Liver (tissue), 9 donors: ENCODE measurements around the gene SGMS1. TPM values are rescaled to one million over a fixed set of nuclear protein-coding genes. Genes with fewer than 3 reads are reported as not detected.

ENCODE experiments used
- DNase-seq: peaks from one replicate; pipeline ENCODE4 v3.0.0-alpha.2; 2017; ENCODE audit warnings: low spot score
- H3K27ac ChIP-seq, 2 donors: one replicate each; pipeline ENCODE4 v1.7.0; 2013; ENCODE audit warnings: inconsistent platforms in 2 of 2, low read length in 2 of 2, control low read depth in 1 of 2, low read depth in 1 of 2, mild to moderate bottlenecking in 1 of 2
- H3K27me3 ChIP-seq, 4 donors: one replicate each; pipeline versions ENCODE4 v1.6.1 to v1.7.0; 2013; ENCODE audit warnings: low read length in 3 of 4, inconsistent platforms in 1 of 4, mild to moderate bottlenecking in 1 of 4, moderate library complexity in 1 of 4; ENCODE audit not compliant: control insufficient read depth in 4 of 4, insufficient read depth in 4 of 4
- H3K36me3 ChIP-seq, 4 donors: one replicate each; pipeline versions ENCODE4 v1.6.1 to v1.7.0; 2013; ENCODE audit warnings: low read length in 3 of 4, mild to moderate bottlenecking in 3 of 4, low read depth in 1 of 4, moderate library complexity in 1 of 4; ENCODE audit not compliant: control insufficient read depth in 4 of 4, insufficient read depth in 3 of 4
- H3K4me1 ChIP-seq, 4 donors: one replicate each; pipeline versions ENCODE4 v1.6.1 to v1.7.0; 2013; ENCODE audit warnings: low read length in 3 of 4, mild to moderate bottlenecking in 3 of 4, moderate library complexity in 1 of 4; ENCODE audit not compliant: control insufficient read depth in 4 of 4, insufficient read depth in 4 of 4
- H3K4me3 ChIP-seq, 3 donors: one replicate each; pipeline versions ENCODE4 v1.6.1 to v1.7.0; 2013; ENCODE audit warnings: low read length in 3 of 3, control low read depth in 1 of 3, low read depth in 1 of 3, mild to moderate bottlenecking in 1 of 3
- H3K9ac ChIP-seq, 2 donors: one replicate each; pipeline ENCODE4 v1.7.0; 2013; ENCODE audit warnings: low read length in 2 of 2, mild to moderate bottlenecking in 2 of 2, moderate library complexity in 2 of 2, control low read depth in 1 of 2, low read depth in 1 of 2
- H3K9me3 ChIP-seq, 4 donors: one replicate each; pipeline versions ENCODE4 v1.6.1 to v1.7.0; 2013; ENCODE audit warnings: low read length in 3 of 4; ENCODE audit not compliant: control insufficient read depth in 4 of 4
- ATF3 ChIP-seq: IDR thresholded peaks from 2 replicates; pipeline ENCODE4 v1.6.1; 2016; ENCODE audit warnings: antibody characterized with exemption
- EGR1 ChIP-seq, 2 donors: IDR thresholded peaks; 2 replicates each; pipeline ENCODE4 v1.6.1; 2016 to 2018; ENCODE audit warnings: antibody characterized with exemption in 2 of 2, low read depth in 2 of 2
- FOXA1 ChIP-seq: IDR thresholded peaks from 2 replicates; pipeline ENCODE4 v1.6.1; 2016; ENCODE audit warnings: antibody characterized with exemption
- FOXA2 ChIP-seq: IDR thresholded peaks from 2 replicates; pipeline ENCODE4 v1.6.1; 2016; ENCODE audit warnings: antibody characterized with exemption
- GABPA ChIP-seq, 2 donors: IDR thresholded peaks in 1 of 2; conservative IDR thresholded peaks in 1 of 2; 2 replicates each; pipeline ENCODE4 v1.6.1; 2016; ENCODE audit warnings: antibody characterized with exemption in 2 of 2, mild to moderate bottlenecking in 1 of 2, moderate library complexity in 1 of 2
- HNF4A ChIP-seq, 2 donors: conservative IDR thresholded peaks; 2 replicates each; pipeline ENCODE4 v1.6.1; 2016; ENCODE audit warnings: antibody characterized with exemption in 2 of 2, mild to moderate bottlenecking in 2 of 2
- HNF4G ChIP-seq: IDR thresholded peaks from 2 replicates; pipeline ENCODE4 v1.6.1; 2016; ENCODE audit warnings: antibody characterized with exemption
- NR2F2 ChIP-seq: IDR thresholded peaks from 2 replicates; pipeline ENCODE4 v1.6.1; 2016; ENCODE audit warnings: antibody characterized with exemption
- RAD21 ChIP-seq, 2 donors: IDR thresholded peaks; 2 replicates each; pipeline ENCODE4 v1.6.1; 2016; ENCODE audit warnings: antibody characterized with exemption in 2 of 2, mild to moderate bottlenecking in 2 of 2
- REST ChIP-seq: IDR thresholded peaks from 2 replicates; pipeline ENCODE4 v1.6.1; 2016; ENCODE audit warnings: antibody characterized with exemption, mild to moderate bottlenecking
- RXRA ChIP-seq, 2 donors: IDR thresholded peaks; 2 replicates each; pipeline ENCODE4 v1.6.1; 2017 to 2018; ENCODE audit warnings: antibody characterized with exemption in 2 of 2, mild to moderate bottlenecking in 1 of 2
- SP1 ChIP-seq: IDR thresholded peaks from 2 replicates; pipeline ENCODE4 v1.6.1; 2018; ENCODE audit warnings: antibody characterized with exemption, mild to moderate bottlenecking
- TAF1 ChIP-seq: conservative IDR thresholded peaks from 2 replicates; pipeline ENCODE4 v1.6.1; 2016; ENCODE audit warnings: antibody characterized with exemption, mild to moderate bottlenecking
- WGBS: extraction: QIAGEN DNeasy Blood & Tissue Kit; methylation state at CpG from one replicate; pipeline ENCODE4 v1.1.7; 2013; 5-methylcytosine and 5-hydroxymethylcytosine counted together
- polyA plus RNA-seq, 2 donors: library from polyadenylated mRNA; stranded (reverse) in 1 of 2; unstranded in 1 of 2; fragments of 200-250 nt in 1 of 2; fragments of >200 nt in 1 of 2; fragmentation: Nextera tagmentation in 1 of 2; extraction: Ambion mirVana in 1 of 2; gene quantifications; one replicate each; pipeline versions ENCODE4 v1.2.1 to v1.2.3, GENCODE V29; 2013 to 2015
- total RNA-seq, 2 donors: library from RNA; depleted of rRNA; stranded (reverse); fragments of >200 nt; gene quantifications; one replicate each; pipeline ENCODE4 v1.2.3, GENCODE V29; 2014
- TF ChIP-seq, protein P1 (sequence below): fragments of 150-350 bp; IDR thresholded peaks from 2 replicates; pipeline ENCODE4 v1.5.1; 2017; ENCODE audit warnings: improper control_type of control experiment, low read depth, low read length; ENCODE audit not compliant: missing input control
- TF ChIP-seq, protein P2 (sequence below): IDR thresholded peaks from 2 replicates; pipeline ENCODE4 v1.6.1; 2016; ENCODE audit warnings: antibody characterized with exemption
- TF ChIP-seq, protein P3 (sequence below): IDR thresholded peaks from 2 replicates; pipeline ENCODE4 v1.6.1; 2016; ENCODE audit warnings: antibody characterized with exemption
- donor health status: healthy.
- donor health status: healthy.
- donor health status: healthy.
- donor health status: healthy.
- donor health status: healthy.

SGMS1 gene
- total and polyA plus RNA-seq, 4 donors: 6.8 to 98.2 (median 21.1) TPM

DNA sequence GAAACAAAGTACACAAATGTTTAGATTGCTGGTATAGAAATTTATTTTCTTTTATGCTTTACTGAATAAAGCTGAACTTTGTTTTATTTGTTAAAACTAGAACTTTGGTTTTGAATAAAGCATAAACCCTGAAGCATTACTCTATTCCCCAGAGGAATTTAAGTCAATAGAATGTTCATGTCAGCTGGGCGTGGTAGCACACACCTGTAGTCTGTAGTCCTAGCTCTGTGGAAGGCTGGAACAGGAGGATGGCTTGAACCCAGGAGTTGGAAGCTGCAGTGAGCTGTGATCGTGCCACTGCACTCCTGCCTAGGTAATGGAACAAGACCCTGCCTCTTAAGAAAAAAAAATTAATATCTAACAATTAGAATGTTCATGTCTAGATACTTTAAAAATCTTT lies 233.5 kb downstream of the SGMS1 start:
- peak overlapping the region; percentile 24 to 35 for H3K27ac ChIP-seq
- H3K9ac ChIP-seq: no peak overlapping the region
- H3K36me3 ChIP-seq: no peaks in the 10 kb centered on the region
- H3K4me1 ChIP-seq: peaks cover 15 to 75% (median 51%) of the 10 kb centered on the region in 4 donors
- no peaks in the 10 kb centered on the region for H3K27me3 ChIP-seq
- 58% methylated on average over 2 of the region's 2 CpGs for WGBS
- H3K4me3 ChIP-seq: no peak overlapping the region
- TF ChIP-seq SP1: no peak
- no peak for TF ChIP-seq TAF1
- TF ChIP-seq, protein P1, sequence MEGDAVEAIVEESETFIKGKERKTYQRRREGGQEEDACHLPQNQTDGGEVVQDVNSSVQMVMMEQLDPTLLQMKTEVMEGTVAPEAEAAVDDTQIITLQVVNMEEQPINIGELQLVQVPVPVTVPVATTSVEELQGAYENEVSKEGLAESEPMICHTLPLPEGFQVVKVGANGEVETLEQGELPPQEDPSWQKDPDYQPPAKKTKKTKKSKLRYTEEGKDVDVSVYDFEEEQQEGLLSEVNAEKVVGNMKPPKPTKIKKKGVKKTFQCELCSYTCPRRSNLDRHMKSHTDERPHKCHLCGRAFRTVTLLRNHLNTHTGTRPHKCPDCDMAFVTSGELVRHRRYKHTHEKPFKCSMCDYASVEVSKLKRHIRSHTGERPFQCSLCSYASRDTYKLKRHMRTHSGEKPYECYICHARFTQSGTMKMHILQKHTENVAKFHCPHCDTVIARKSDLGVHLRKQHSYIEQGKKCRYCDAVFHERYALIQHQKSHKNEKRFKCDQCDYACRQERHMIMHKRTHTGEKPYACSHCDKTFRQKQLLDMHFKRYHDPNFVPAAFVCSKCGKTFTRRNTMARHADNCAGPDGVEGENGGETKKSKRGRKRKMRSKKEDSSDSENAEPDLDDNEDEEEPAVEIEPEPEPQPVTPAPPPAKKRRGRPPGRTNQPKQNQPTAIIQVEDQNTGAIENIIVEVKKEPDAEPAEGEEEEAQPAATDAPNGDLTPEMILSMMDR: no peak
- no peak for TF ChIP-seq HNF4A (conservative IDR thresholded peaks at IDR 0.05)
- no peak for TF ChIP-seq RXRA (IDR thresholded peaks at IDR 0.05)
- TF ChIP-seq REST: no peak
- TF ChIP-seq, protein P2, sequence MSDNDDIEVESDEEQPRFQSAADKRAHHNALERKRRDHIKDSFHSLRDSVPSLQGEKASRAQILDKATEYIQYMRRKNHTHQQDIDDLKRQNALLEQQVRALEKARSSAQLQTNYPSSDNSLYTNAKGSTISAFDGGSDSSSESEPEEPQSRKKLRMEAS: no peak
- TF ChIP-seq GABPA (IDR thresholded peaks at IDR 0.05 in 1 of 2, conservative IDR thresholded peaks at IDR 0.05 in 1 of 2): no peak
- TF ChIP-seq NR2F2: no peak
- no peak for TF ChIP-seq RAD21 (IDR thresholded peaks at IDR 0.05)
- no peak for TF ChIP-seq ATF3
- no peak for TF ChIP-seq FOXA1
- no peak for TF ChIP-seq HNF4G
- TF ChIP-seq EGR1 (IDR thresholded peaks at IDR 0.05; ENCODE audit: low read depth in 2 of 2): no peak
- no peak for TF ChIP-seq FOXA2
- TF ChIP-seq, protein P3, sequence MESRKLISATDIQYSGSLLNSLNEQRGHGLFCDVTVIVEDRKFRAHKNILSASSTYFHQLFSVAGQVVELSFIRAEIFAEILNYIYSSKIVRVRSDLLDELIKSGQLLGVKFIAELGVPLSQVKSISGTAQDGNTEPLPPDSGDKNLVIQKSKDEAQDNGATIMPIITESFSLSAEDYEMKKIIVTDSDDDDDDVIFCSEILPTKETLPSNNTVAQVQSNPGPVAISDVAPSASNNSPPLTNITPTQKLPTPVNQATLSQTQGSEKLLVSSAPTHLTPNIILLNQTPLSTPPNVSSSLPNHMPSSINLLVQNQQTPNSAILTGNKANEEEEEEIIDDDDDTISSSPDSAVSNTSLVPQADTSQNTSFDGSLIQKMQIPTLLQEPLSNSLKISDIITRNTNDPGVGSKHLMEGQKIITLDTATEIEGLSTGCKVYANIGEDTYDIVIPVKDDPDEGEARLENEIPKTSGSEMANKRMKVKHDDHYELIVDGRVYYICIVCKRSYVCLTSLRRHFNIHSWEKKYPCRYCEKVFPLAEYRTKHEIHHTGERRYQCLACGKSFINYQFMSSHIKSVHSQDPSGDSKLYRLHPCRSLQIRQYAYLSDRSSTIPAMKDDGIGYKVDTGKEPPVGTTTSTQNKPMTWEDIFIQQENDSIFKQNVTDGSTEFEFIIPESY: no peak
- DNase-seq: no peak
- no peaks in the 10 kb centered on the region for H3K9me3 ChIP-seq

GRCh38 chr10:50388181-50388580 lies 235.6 kb downstream of the SGMS1 start:
- 89% methylated on average over 2 of the region's 2 CpGs for WGBS
- Histone ChIP-seq H3K4me3 (no peak overlapping the region), H3K27me3 (no peaks in the 10 kb centered on the region), H3K27ac (no peak overlapping the region), H3K9ac (no peak overlapping the region), H3K9me3 (no peaks in the 10 kb centered on the region), H3K36me3 (no peaks in the 10 kb centered on the region), H3K4me1 (peaks cover 11 to 60% (median 36%) of the 10 kb centered on the region in 4 donors)
- DNase-seq: no peak
- TF ChIP-seq FOXA2: no peak
- peak; percentile 11 to 43 for TF ChIP-seq RXRA (IDR thresholded peaks at IDR 0.05)
- peak; percentile 6 to 28 for TF ChIP-seq HNF4A (conservative IDR thresholded peaks at IDR 0.05)
